Measurements from ENCODE around the gene HRH3. TPM values are rescaled to one million over a fixed set of nuclear protein-coding genes. Genes with fewer than 3 reads are reported as not detected.

HRH3 gene
- polyA plus RNA-seq, 3 donors, result not detected

- no peak overlapping the region for H3K9ac ChIP-seq (ENCODE audit: insufficient read depth, low read length, poor library complexity, severe bottlenecking)
- H3K36me3 ChIP-seq (replicated peaks in 1 of 2; ENCODE audit: control insufficient read depth in 1 of 2, insufficient read depth in 2 of 2, low read length in 2 of 2), result peaks cover 27 to 47% of the 10 kb centered on the region in 2 donors
- Mint-ChIP-seq H3K27me3 (ENCODE audit: low read depth in 3 of 3) (peaks cover 0 to 2% (median 0%) of the 10 kb centered on the region in 3 donors), H3K9me3 (no peaks in the 10 kb centered on the region), H3K27ac (peak overlapping the region in 6 of 7 donors; percentile 20 to 75 (median 44)), H3K36me3 (peaks cover 31 to 80% of the 10 kb centered on the region in 2 donors), H3K4me3 (no peak overlapping the region), H3K4me1 (no peaks in the 10 kb centered on the region)
- no peaks in the 10 kb centered on the region for H3K4me1 ChIP-seq (ENCODE audit: control insufficient read depth in 1 of 2, insufficient read depth in 2 of 2, low read length in 2 of 2)
- 96% methylated on average over 25 of the region's 26 CpGs for WGBS (ENCODE audit: insufficient coverage)
- intact Hi-C loops (cut with micrococcal nuclease), result no loop called here
- no peak overlapping the region for H3K4me2 ChIP-seq (replicated peaks; ENCODE audit: extremely low read depth, low read length, poor library complexity, severe bottlenecking)
- no peak overlapping the region for H2AFZ ChIP-seq (ENCODE audit: insufficient read depth, low read depth, low read length, poor library complexity, severe bottlenecking)
- no peak overlapping the region for H3K4me3 ChIP-seq (replicated peaks in 1 of 3; ENCODE audit: low read depth in 2 of 3, low read length in 3 of 3)
- no peak overlapping the region for H3K27ac ChIP-seq (ENCODE audit: low read depth in 1 of 2, low read length in 2 of 2)
- no peaks in the 10 kb centered on the region for H3K9me3 ChIP-seq (replicated peaks in 1 of 2; ENCODE audit: control insufficient read depth in 1 of 2, insufficient read depth in 1 of 2, low read length in 2 of 2)
- H3K79me2 ChIP-seq (ENCODE audit: insufficient read depth, low read length), result no peaks in the 10 kb centered on the region
- no peak for DNase-seq
- no peaks in the 10 kb centered on the region for H3K27me3 ChIP-seq (ENCODE audit: control insufficient read depth in 2 of 2, insufficient read depth in 2 of 2, low read length in 2 of 2)
- H4K20me1 ChIP-seq (ENCODE audit: insufficient read depth, low read length), result no peaks in the 10 kb centered on the region
- no peak for TF ChIP-seq CTCF (IDR thresholded peaks at IDR 0.05)
Measured at GRCh38 chr20:62174870-62175624, 45.0 kb downstream of the HRH3 start.

- Histone ChIP-seq H3K9me3 (replicated peaks in 1 of 2; ENCODE audit: control insufficient read depth in 1 of 2, insufficient read depth in 1 of 2, low read length in 2 of 2) (no peaks in the 10 kb centered on the region), H3K27ac (ENCODE audit: low read depth in 1 of 2, low read length in 2 of 2) (no peak overlapping the region), H3K4me3 (replicated peaks in 1 of 3; ENCODE audit: low read depth in 2 of 3, low read length in 3 of 3) (no peak overlapping the region), H3K4me1 (ENCODE audit: control insufficient read depth in 1 of 2, insufficient read depth in 2 of 2, low read length in 2 of 2) (no peaks in the 10 kb centered on the region), H2AFZ (ENCODE audit: insufficient read depth, low read depth, low read length, poor library complexity, severe bottlenecking) (no peak overlapping the region), H3K4me2 (replicated peaks; ENCODE audit: extremely low read depth, low read length, poor library complexity, severe bottlenecking) (no peak overlapping the region), H3K27me3 (ENCODE audit: control insufficient read depth in 2 of 2, insufficient read depth in 2 of 2, low read length in 2 of 2) (no peaks in the 10 kb centered on the region), H4K20me1 (ENCODE audit: insufficient read depth, low read length) (no peaks in the 10 kb centered on the region), H3K36me3 (replicated peaks in 1 of 2; ENCODE audit: control insufficient read depth in 1 of 2, insufficient read depth in 2 of 2, low read length in 2 of 2) (peaks cover 27 to 51% of the 10 kb centered on the region in 2 donors), H3K79me2 (ENCODE audit: insufficient read depth, low read length) (no peaks in the 10 kb centered on the region), H3K9ac (ENCODE audit: insufficient read depth, low read length, poor library complexity, severe bottlenecking) (no peak overlapping the region)
- no peak for TF ChIP-seq CTCF (IDR thresholded peaks at IDR 0.05)
- H3K9me3 Mint-ChIP-seq, result no peaks in the 10 kb centered on the region
- H3K4me3 Mint-ChIP-seq, result no peak overlapping the region
- no peak for DNase-seq
- H3K36me3 Mint-ChIP-seq, result peaks cover 39 to 83% of the 10 kb centered on the region in 2 donors
- H3K27me3 Mint-ChIP-seq (ENCODE audit: low read depth in 3 of 3), result peaks cover 0 to 2% (median 0%) of the 10 kb centered on the region in 3 donors
- 98% methylated on average over 28 of the region's 28 CpGs for WGBS (ENCODE audit: insufficient coverage)
- peak overlapping the region in 3 of 7 donors; percentile 18 to 52 (median 23) for H3K27ac Mint-ChIP-seq
- no peaks in the 10 kb centered on the region for H3K4me1 Mint-ChIP-seq
- intact Hi-C loops (cut with micrococcal nuclease), result no loop called here
Measured at GRCh38 chr20:62174021-62174804, 45.9 kb downstream of the HRH3 start.

Data from CD14-positive monocyte (primary cell).